HCT116 (cell line): ENCODE measurements around the gene SMIM20. TPM values are rescaled to one million over a fixed set of nuclear protein-coding genes. Genes with fewer than 3 reads are reported as not detected.

ENCODE experiments used
- ATAC-seq: fragments of 200-7000 bp; cut with Tn5 transposase; 2 replicates; pipeline ENCODE4 v1.9.1; 2020; ENCODE audit warnings: mild to moderate bottlenecking, moderate library complexity
- BruUV-seq: library from RNA; stranded (reverse); fragments of 400-500 nt; replicated peaks from 2 replicates; lab custom pipeline; 2021; lab: Mats Ljungman, UMichigan
- CTCF ChIA-PET: fragments of 300-600 bp; sonication (Branson Sonifier 250); formaldehyde crosslinking; loops from one replicate; lab custom pipeline; 2021; ENCODE audit warnings: antibody characterized with exemption; lab: Charles Lee
- POLR2A ChIA-PET: fragments of 300-600, 350-600 bp; sonication (Branson Sonifier 250); formaldehyde crosslinking; loops from one replicate; lab custom pipeline; 2021; ENCODE audit warnings: antibody characterized with exemption; lab: Charles Lee
- RAD21 ChIA-PET, 2 experiments: fragments of 300-600 bp; sonication (Branson Sonifier 250); formaldehyde crosslinking; loops; one replicate each; lab custom pipeline; 2023; ENCODE audit warnings: low total read pairs in 2 of 2; ENCODE audit not compliant: uncharacterized antibody in 2 of 2, unreplicated experiment in 2 of 2, low non-redundant PET in 1 of 2; lab: Charles Lee
- DNase-seq: peaks from one replicate; pipeline ENCODE4 v3.0.0-alpha.2; 2010; ENCODE audit warnings: low read depth, low spot score
- H2AFZ ChIP-seq: fragments of 200-600 bp; shearing (Covaris generic), sonication (generic); 2 replicates; pipeline ENCODE4 v1.6.1; 2017; ENCODE audit warnings: low read depth, mixed run types, mixed read lengths, antibody characterized with exemption, low read length; ENCODE audit not compliant: poor library complexity, severe bottlenecking
- H3K27ac ChIP-seq: 2 replicates; pipeline ENCODE4 v1.5.1; 2012; ENCODE audit warnings: low read depth, low read length
- H3K27me3 ChIP-seq: fragments of 200-600 bp; sonication (generic); 2 replicates; pipeline ENCODE4 v1.6.1; 2016; ENCODE audit warnings: mixed run types, low read length, mixed read lengths; ENCODE audit not compliant: insufficient read depth
- H3K36me3 ChIP-seq, 2 experiments: fragments of 200-500 bp in 1 of 2; fragments of 200-600 bp in 1 of 2; sonication (Bioruptor generic) in 1 of 2; sonication (generic) in 1 of 2; 2 replicates each; pipeline versions ENCODE4 v1.5.1 to v1.6.1; 2014 to 2016; ENCODE audit warnings: low read length in 2 of 2, inconsistent platforms in 1 of 2, mixed read lengths in 1 of 2, mixed run types in 1 of 2; ENCODE audit not compliant: insufficient read depth in 2 of 2, control insufficient read depth in 1 of 2
- H3K4me1 ChIP-seq, 2 experiments: fragments of 200-600 bp in 1 of 2; sonication (generic) in 1 of 2; 2 replicates each; pipeline versions ENCODE4 v1.5.1 to v1.6.1; 2012 to 2017; ENCODE audit warnings: low read length in 2 of 2, inconsistent platforms in 1 of 2, mild to moderate bottlenecking in 1 of 2, mixed read lengths in 1 of 2, mixed run types in 1 of 2, moderate library complexity in 1 of 2; ENCODE audit not compliant: insufficient read depth in 2 of 2, control insufficient read depth in 1 of 2
- H3K4me2 ChIP-seq: fragments of 200-600 bp; sonication (generic); 2 replicates; pipeline ENCODE4 v1.6.1; 2017; ENCODE audit warnings: mixed run types, low read length, mixed read lengths
- H3K4me3 ChIP-seq, 2 experiments: fragments of 200-600 bp in 1 of 2; sonication (generic) in 1 of 2; replicated peaks in 1 of 2; 2 replicates each; pipeline ENCODE4 v1.5.1; 2011 to 2016; ENCODE audit warnings: low read length in 2 of 2, control low read depth in 1 of 2, low read depth in 1 of 2, mild to moderate bottlenecking in 1 of 2, mixed read lengths in 1 of 2, mixed run types in 1 of 2
- H3K79me2 ChIP-seq: fragments of 200-600 bp; sonication (generic); 2 replicates; pipeline ENCODE4 v1.6.1; 2017; ENCODE audit warnings: mild to moderate bottlenecking, mixed run types, low read length, moderate library complexity, mixed read lengths; ENCODE audit not compliant: insufficient read depth
- H3K9ac ChIP-seq: fragments of 200-600 bp; sonication (generic); 2 replicates; pipeline ENCODE4 v1.6.1; 2016; ENCODE audit warnings: low read length, mixed read lengths
- H3K9me2 ChIP-seq: fragments of 200-600 bp; sonication (generic), shearing (Covaris generic); 2 replicates; pipeline ENCODE4 v1.6.1; 2017; ENCODE audit warnings: mixed run types, mild to moderate bottlenecking, moderate library complexity; ENCODE audit not compliant: insufficient read depth
- H3K9me3 ChIP-seq, 2 experiments: fragments of 200-500 bp in 1 of 2; fragments of 200-600 bp in 1 of 2; sonication (Bioruptor generic) in 1 of 2; sonication (generic) in 1 of 2; 2 replicates each; pipeline ENCODE4 v1.6.1; 2014 to 2017; ENCODE audit warnings: low read length in 2 of 2, mixed read lengths in 2 of 2, inconsistent platforms in 1 of 2, low read depth in 1 of 2, mild to moderate bottlenecking in 1 of 2, mixed run types in 1 of 2, moderate library complexity in 1 of 2; ENCODE audit not compliant: control insufficient read depth in 1 of 2, insufficient read depth in 1 of 2
- H4K20me1 ChIP-seq: fragments of 200-600 bp; sonication (generic), shearing (Covaris generic); 2 replicates; pipeline ENCODE4 v1.6.1; 2017; ENCODE audit warnings: mixed run types, mild to moderate bottlenecking, moderate library complexity; ENCODE audit not compliant: insufficient read depth
- CBX3 ChIP-seq: IDR thresholded peaks from 2 replicates; pipeline ENCODE4 v1.6.1; 2012; ENCODE audit warnings: low read depth
- CEBPB ChIP-seq: IDR thresholded peaks from 2 replicates; pipeline ENCODE4 v1.6.1; 2012; ENCODE audit warnings: low read depth
- CTCF ChIP-seq, 3 experiments: fragments of 200-600 bp in 1 of 3; sonication (generic) in 1 of 3; IDR thresholded peaks in 2 of 3; conservative IDR thresholded peaks in 1 of 3; 2 replicates each; pipeline ENCODE4 v1.5.1; 2012 to 2017; ENCODE audit warnings: low read depth in 2 of 3, low read length in 2 of 3, antibody characterized with exemption in 1 of 3, borderline replicate concordance in 1 of 3, control low read depth in 1 of 3, mild to moderate bottlenecking in 1 of 3, mixed read lengths in 1 of 3, mixed run types in 1 of 3, moderate library complexity in 1 of 3; ENCODE audit not compliant: insufficient read depth in 1 of 3
- EGR1 ChIP-seq: IDR thresholded peaks from 2 replicates; pipeline ENCODE4 v1.6.1; 2012; ENCODE audit warnings: low read depth
- ELF1 ChIP-seq: IDR thresholded peaks from 2 replicates; pipeline ENCODE4 v1.6.1; 2012; ENCODE audit warnings: low read depth, borderline replicate concordance
- EZH2 ChIP-seq: fragments of 200-600 bp; sonication (generic); IDR thresholded peaks from 2 replicates; pipeline ENCODE4 v1.6.1; 2017; ENCODE audit warnings: antibody characterized with exemption, mixed run types
- EZH2phosphoT487 ChIP-seq: fragments of 200-600 bp; IDR thresholded peaks from 2 replicates; pipeline ENCODE4 v1.6.1; 2018; ENCODE audit warnings: antibody characterized with exemption, borderline replicate concordance
- JUND ChIP-seq: IDR thresholded peaks from 2 replicates; pipeline ENCODE4 v1.6.1; 2012
- POLR2A ChIP-seq: IDR thresholded peaks from 2 replicates; pipeline ENCODE4 v1.7.0; 2011; ENCODE audit warnings: borderline replicate concordance; ENCODE audit not compliant: insufficient read depth, insufficient read length; ENCODE audit errors: extremely low read depth
- RAD21 ChIP-seq: IDR thresholded peaks from 2 replicates; pipeline ENCODE4 v1.6.1; 2012; ENCODE audit warnings: low read depth, mild to moderate bottlenecking
- SIN3A ChIP-seq: IDR thresholded peaks from 2 replicates; pipeline ENCODE4 v1.6.1; 2012; ENCODE audit warnings: low read depth
- SP1 ChIP-seq: IDR thresholded peaks from 2 replicates; pipeline ENCODE4 v1.6.1; 2012; ENCODE audit warnings: low read depth
- SRF ChIP-seq: IDR thresholded peaks from 2 replicates; pipeline ENCODE4 v1.6.1; 2012; ENCODE audit warnings: low read depth
- TCF7L2 ChIP-seq: IDR thresholded peaks from 2 replicates; pipeline ENCODE4 v1.7.0; 2011; ENCODE audit warnings: borderline replicate concordance, inconsistent platforms; ENCODE audit not compliant: insufficient read depth, insufficient read length; ENCODE audit errors: extremely low read depth
- YY1 ChIP-seq: IDR thresholded peaks from 2 replicates; pipeline ENCODE4 v1.6.1; 2011; ENCODE audit warnings: low read length, low read depth, moderate library complexity, mild to moderate bottlenecking; ENCODE audit not compliant: insufficient replicate concordance; ENCODE audit errors: extremely low read depth
- ZBTB33 ChIP-seq: IDR thresholded peaks from 2 replicates; pipeline ENCODE4 v1.6.1; 2011; ENCODE audit warnings: mild to moderate bottlenecking, low read length, moderate library complexity; ENCODE audit not compliant: insufficient replicate concordance; ENCODE audit errors: extremely low read depth
- ZFX ChIP-seq: fragments of 450-650 bp; IDR thresholded peaks from 2 replicates; pipeline ENCODE4 v1.6.1; 2017
- ZNF274 ChIP-seq: fragments of 200-500 bp; sonication (Bioruptor generic); IDR thresholded peaks from 2 replicates; pipeline ENCODE4 v1.6.1; 2014; ENCODE audit warnings: mild to moderate bottlenecking, low read depth, low read length, inconsistent platforms
- intact Hi-C: fragments of 100-400 bp; cut with micrococcal nuclease; formaldehyde crosslinking; loops from 2 replicates; pipeline ENCODE4 v1.10.0; 2022
- total RNA-seq: library from RNA; stranded (reverse); gene quantifications from one replicate; pipeline ENCODE4 v1.2.1, GENCODE V29; 2021; ENCODE audit not compliant: unreplicated experiment
- TF ChIP-seq, protein P1 (sequence below): IDR thresholded peaks from 2 replicates; pipeline ENCODE4 v1.6.1; 2012
- TF ChIP-seq, protein P2 (sequence below): IDR thresholded peaks from 2 replicates; pipeline ENCODE4 v1.6.1; 2012

Gene SMIM20
- total RNA-seq, 1 experiment from 2014 or later, result 36.9 TPM

DNA sequence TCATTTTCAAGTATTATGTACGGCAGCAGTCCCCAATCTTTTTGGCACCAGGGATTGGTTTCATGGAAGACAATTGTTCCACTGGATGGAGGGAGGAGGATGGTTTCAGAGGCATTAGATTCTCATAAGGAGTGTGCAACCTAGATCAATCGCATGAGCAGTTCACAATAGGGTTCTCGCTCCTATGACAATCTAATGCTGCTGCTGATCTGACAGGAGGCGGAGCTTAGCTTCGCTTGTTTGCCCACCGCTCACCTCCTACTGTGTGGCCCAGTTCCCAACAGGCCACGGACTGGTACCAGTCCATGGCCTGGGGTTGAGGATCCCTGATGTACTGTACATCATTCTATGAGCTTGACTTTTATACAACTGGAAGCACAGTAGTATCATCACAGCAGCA lies 48.4 kb downstream of the SMIM20 start:
- no peaks in the 10 kb centered on the region for H3K4me1 ChIP-seq
- H3K27me3 ChIP-seq, result no peaks in the 10 kb centered on the region
- no peak for DNase-seq
- intact Hi-C loops, result no loop called here
- no peaks in the 10 kb centered on the region for H4K20me1 ChIP-seq
- ChIA-PET RAD21 (no interaction called here), POLR2A (no interaction called here), CTCF (interaction anchor here (1.8 kb wide), 1 partner anchor 26 kb away, joined by 5 read pairs; no protein-coding TSS in a partner anchor)
- no peaks in the 10 kb centered on the region for H3K9me2 ChIP-seq
- H3K36me3 ChIP-seq, result no peaks in the 10 kb centered on the region
- H2AFZ ChIP-seq, result no peak overlapping the region
- no peak overlapping the region for H3K4me3 ChIP-seq
- BruUV-seq, result no TSS peak
- H3K9ac ChIP-seq, result no peak overlapping the region
- H3K79me2 ChIP-seq, result no peaks in the 10 kb centered on the region
- no peak overlapping the region for H3K27ac ChIP-seq
- H3K9me3 ChIP-seq, result no peaks in the 10 kb centered on the region
- no peak for ATAC-seq
- no peak overlapping the region for H3K4me2 ChIP-seq
- TF ChIP-seq EZH2phosphoT487 (no peak), CBX3 (no peak), RAD21 (no peak), SRF (no peak), CEBPB (no peak), ZNF274 (no peak), YY1 (no peak), SIN3A (no peak), EGR1 (no peak), JUND (no peak), SP1 (no peak), CTCF (IDR thresholded peaks at IDR 0.05 in 2 of 3, conservative IDR thresholded peaks at IDR 0.05 in 1 of 3; ENCODE audit: borderline replicate concordance in 1 of 3, insufficient read depth in 1 of 3, low read depth in 2 of 3, low read length in 2 of 3) (no peak), POLR2A (no peak), EZH2 (no peak), ZFX (no peak), TCF7L2 (no peak), ZBTB33 (no peak), ELF1 (no peak)
- TF ChIP-seq, protein P1, sequence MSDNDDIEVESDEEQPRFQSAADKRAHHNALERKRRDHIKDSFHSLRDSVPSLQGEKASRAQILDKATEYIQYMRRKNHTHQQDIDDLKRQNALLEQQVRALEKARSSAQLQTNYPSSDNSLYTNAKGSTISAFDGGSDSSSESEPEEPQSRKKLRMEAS, result no peak
- TF ChIP-seq, protein P2, sequence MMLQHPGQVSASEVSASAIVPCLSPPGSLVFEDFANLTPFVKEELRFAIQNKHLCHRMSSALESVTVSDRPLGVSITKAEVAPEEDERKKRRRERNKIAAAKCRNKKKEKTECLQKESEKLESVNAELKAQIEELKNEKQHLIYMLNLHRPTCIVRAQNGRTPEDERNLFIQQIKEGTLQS, result no peak
